GM23248 (cell line): ENCODE results near the gene TNKS1BP1.

Source experiments
- EZH2 ChIP-seq: fragments of 200-600 bp; sonication (generic); IDR thresholded peaks from 2 replicates; pipeline ENCODE4 v1.6.1; 2018; ENCODE audit warnings: antibody characterized with exemption, mild to moderate bottlenecking; ENCODE audit not compliant: insufficient read depth, poor library complexity, severe bottlenecking
- EZH2phosphoT487 ChIP-seq: fragments of 200-600 bp; sonication (generic); IDR thresholded peaks from 2 replicates; pipeline ENCODE4 v1.6.1; 2018; ENCODE audit warnings: antibody characterized with exemption, moderate library complexity, mild to moderate bottlenecking, low read depth; ENCODE audit not compliant: insufficient read depth

DNA sequence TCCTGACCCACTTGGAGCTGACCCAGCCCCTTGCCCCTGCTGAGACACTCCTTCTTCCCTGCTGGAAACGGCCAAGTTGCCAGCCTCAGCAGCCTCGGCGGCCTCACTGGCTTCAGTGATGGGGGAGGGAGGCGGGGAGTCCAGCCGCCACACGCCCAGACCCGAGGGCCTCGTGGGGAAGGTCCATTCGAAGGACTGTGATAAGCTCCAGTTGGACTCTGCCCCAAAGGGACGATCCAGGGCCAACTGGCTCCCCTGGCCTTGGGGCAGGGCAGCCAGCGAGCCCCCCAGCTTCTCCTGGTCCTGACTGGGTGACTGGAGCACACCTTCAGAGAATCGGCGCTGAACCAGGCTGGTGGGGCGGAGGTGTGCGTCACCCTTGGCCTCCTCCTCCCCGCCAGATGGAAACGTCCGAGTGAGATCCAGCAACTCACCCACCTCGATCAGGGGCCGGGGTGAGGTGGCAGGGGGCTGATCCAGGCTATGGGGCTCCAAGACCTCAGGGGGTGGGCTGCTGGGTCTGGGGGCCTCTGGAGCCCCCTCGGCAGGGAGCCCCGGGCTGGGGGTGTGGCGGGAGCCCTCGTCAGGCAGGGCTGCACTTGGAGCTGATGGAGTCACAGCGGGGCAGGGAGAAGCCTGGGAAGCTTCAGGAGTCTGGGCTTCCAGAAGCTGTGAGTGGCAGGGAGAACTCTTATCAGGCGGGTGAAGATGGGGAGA, 11.5 kb downstream of the TNKS1BP1 start:
- TF ChIP-seq EZH2phosphoT487 (no peak), EZH2 (no peak)
